Thymus (tissue), 11 donors: ENCODE measurements around the gene VPS39. TPM values are rescaled to one million over a fixed set of nuclear protein-coding genes. Genes with fewer than 3 reads are reported as not detected.

Experiments used
- DNase-seq, 9 donors: peaks; one replicate each; pipeline ENCODE4 v3.0.0-alpha.2; 2013; ENCODE audit warnings: low spot score in 9 of 9, low read depth in 6 of 9, missing footprints in 1 of 9
- H3K27ac ChIP-seq, 2 donors: one replicate each; pipeline ENCODE4 v1.5.1; 2013; ENCODE audit warnings: control low read depth in 1 of 2, low read depth in 1 of 2, low read length in 1 of 2, mild to moderate bottlenecking in 1 of 2, moderate library complexity in 1 of 2
- H3K27me3 ChIP-seq, 2 donors: one replicate each; pipeline ENCODE4 v1.5.1; 2013; ENCODE audit warnings: low read length in 1 of 2; ENCODE audit not compliant: control insufficient read depth in 2 of 2, insufficient read depth in 1 of 2
- H3K36me3 ChIP-seq, 2 donors: one replicate each; pipeline ENCODE4 v1.5.1; 2013; ENCODE audit warnings: low read length in 1 of 2, mild to moderate bottlenecking in 1 of 2, moderate library complexity in 1 of 2; ENCODE audit not compliant: control insufficient read depth in 2 of 2, insufficient read depth in 2 of 2
- H3K4me1 ChIP-seq, 2 donors: one replicate each; pipeline ENCODE4 v1.5.1; 2013; ENCODE audit warnings: low read length in 2 of 2; ENCODE audit not compliant: control insufficient read depth in 2 of 2, insufficient read depth in 2 of 2
- H3K4me3 ChIP-seq, 2 donors: one replicate each; pipeline ENCODE4 v1.5.1; 2013; ENCODE audit warnings: low read length in 2 of 2, control low read depth in 1 of 2, mild to moderate bottlenecking in 1 of 2
- H3K9me3 ChIP-seq, 2 donors: one replicate each; pipeline ENCODE4 v1.5.1; 2013; ENCODE audit warnings: low read length in 1 of 2, mild to moderate bottlenecking in 1 of 2; ENCODE audit not compliant: control insufficient read depth in 2 of 2, insufficient read depth in 1 of 2
- WGBS: extraction: QIAGEN DNeasy Blood & Tissue Kit; methylation state at CpG from one replicate; pipeline ENCODE4 v1.1.7; 2013; 5-methylcytosine and 5-hydroxymethylcytosine counted together
- polyA plus RNA-seq: library from polyadenylated mRNA; stranded (reverse); fragments of 200-250 nt; gene quantifications from one replicate; pipeline ENCODE4 v1.2.3, GENCODE V29; 2013
- total RNA-seq: library from RNA; stranded (reverse); fragments of 120-200 nt; gene quantifications from one replicate; pipeline ENCODE4 v1.2.4, GENCODE V29; 2013
- donor health status: healthy.

The VPS39 gene
- total and polyA plus RNA-seq, 2 donors: 31.5 to 53.1 TPM

DNA sequence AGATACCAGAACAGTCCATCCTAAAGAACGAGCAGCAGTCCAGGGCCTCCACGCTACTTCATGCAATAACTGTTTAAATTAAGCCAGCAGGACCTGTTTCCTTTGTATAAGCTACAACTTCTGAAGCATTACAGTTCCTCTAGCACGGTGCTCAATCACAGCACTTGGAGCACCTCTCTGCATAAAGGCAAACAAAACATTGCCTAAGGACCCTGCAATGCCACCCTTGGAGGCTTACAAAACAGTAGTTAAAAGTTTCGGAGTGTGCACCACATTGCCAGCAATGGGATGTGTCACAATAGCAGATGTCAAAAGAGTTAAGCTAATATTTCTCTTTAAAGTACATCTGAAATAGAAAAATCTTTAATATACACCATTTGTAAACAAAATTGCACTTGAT lies 2.6 kb upstream of the VPS39 start:
- WGBS: 97% methylated on average over 4 of the region's 4 CpGs
- Histone ChIP-seq H3K4me3 (no peak overlapping the region), H3K9me3 (peaks cover 0 to 4% of the 10 kb centered on the region in 2 donors), H3K4me1 (peaks cover 11 to 16% of the 10 kb centered on the region in 2 donors), H3K27ac (no peak overlapping the region), H3K36me3 (peaks cover 22 to 30% of the 10 kb centered on the region in 2 donors), H3K27me3 (no peaks in the 10 kb centered on the region)
- DNase-seq: no peak

DNA sequence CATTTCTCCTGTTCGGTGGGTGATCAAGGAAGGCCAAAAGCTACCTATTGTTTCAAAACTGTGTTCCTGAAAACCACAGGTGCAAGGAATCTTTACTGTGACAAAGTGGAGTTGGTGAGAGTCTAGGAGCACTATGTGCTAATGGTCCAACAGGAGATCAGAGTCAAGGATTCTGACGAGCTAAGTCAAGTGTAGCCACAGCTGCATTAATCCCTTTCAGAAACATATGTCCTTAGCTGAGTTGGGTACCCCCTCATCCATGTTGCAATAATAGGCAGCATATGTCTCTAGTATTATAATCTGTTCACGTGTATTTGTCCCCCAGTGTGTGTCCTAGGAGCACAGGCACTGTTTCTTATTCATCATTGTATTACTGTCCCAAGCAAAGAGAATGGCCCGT lies 1.7 kb downstream of the VPS39 start:
- Histone ChIP-seq H3K27ac (no peak overlapping the region), H3K27me3 (no peaks in the 10 kb centered on the region), H3K9me3 (peaks cover 0 to 4% of the 10 kb centered on the region in 2 donors), H3K4me3 (no peak overlapping the region), H3K4me1 (peaks cover 11 to 16% of the 10 kb centered on the region in 2 donors), H3K36me3 (peaks cover 12 to 13% of the 10 kb centered on the region in 2 donors)
- WGBS: 96% methylated on average over 4 of the region's 4 CpGs
- DNase-seq: no peak

DNA sequence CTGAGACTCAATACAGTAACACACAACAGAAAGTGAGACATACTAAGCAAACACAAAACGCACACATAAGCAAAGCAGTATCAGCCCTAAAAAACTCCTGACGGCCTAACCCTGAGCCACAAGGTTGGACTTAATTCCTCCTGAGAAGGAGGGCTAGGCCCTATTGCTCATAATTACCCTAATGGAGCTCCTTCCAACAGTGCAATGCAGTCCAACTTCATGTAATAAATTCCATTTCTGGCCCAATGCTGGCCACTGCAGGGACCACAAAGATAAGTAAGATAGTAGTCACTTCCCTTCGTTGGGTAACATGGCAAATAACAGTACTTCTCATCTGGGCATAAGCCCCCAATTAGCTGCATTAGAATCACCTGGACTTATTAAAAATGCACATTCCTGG lies 4.2 kb downstream of the VPS39 start:
- 96% methylated on average over 3 of the region's 3 CpGs for WGBS

DNA sequence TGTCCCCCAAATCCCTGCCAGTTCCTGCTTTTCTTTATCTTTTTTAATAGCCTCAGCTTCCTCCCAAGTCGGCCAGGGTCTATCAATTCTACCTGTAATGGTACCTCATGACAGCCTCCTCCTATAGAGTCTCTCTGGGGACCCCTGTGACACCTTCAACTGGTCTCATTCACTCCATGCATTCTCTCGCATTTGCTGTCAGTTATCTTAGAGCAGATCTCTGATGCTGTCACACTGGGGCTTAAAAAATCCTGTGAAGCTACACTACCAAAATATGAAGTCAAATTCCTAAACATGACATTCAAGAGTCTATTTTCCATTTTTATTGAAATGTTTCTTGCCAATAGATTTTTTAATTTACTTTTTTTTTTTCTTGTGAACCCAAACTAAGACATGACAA lies 5.5 kb downstream of the VPS39 start:
- H3K9me3 ChIP-seq: no peaks in the 10 kb centered on the region
- 71% methylated on average over 2 of the region's 2 CpGs for WGBS
- H3K27me3 ChIP-seq: no peaks in the 10 kb centered on the region
- H3K4me3 ChIP-seq: no peak overlapping the region
- peaks cover 5 to 13% of the 10 kb centered on the region in 2 donors for H3K4me1 ChIP-seq
- peaks cover 9 to 14% of the 10 kb centered on the region in 2 donors for H3K36me3 ChIP-seq
- no peak for DNase-seq
- H3K27ac ChIP-seq: no peak overlapping the region

More for the DNA sequence above, 4.2 kb downstream of the VPS39 start:
- Histone ChIP-seq H3K4me3 (no peak overlapping the region), H3K36me3 (peaks cover 3 to 9% of the 10 kb centered on the region in 2 donors), H3K9me3 (peaks cover 0 to 4% of the 10 kb centered on the region in 2 donors), H3K27me3 (no peaks in the 10 kb centered on the region), H3K4me1 (peaks cover 11 to 16% of the 10 kb centered on the region in 2 donors), H3K27ac (no peak overlapping the region)
- DNase-seq: no peak

DNA sequence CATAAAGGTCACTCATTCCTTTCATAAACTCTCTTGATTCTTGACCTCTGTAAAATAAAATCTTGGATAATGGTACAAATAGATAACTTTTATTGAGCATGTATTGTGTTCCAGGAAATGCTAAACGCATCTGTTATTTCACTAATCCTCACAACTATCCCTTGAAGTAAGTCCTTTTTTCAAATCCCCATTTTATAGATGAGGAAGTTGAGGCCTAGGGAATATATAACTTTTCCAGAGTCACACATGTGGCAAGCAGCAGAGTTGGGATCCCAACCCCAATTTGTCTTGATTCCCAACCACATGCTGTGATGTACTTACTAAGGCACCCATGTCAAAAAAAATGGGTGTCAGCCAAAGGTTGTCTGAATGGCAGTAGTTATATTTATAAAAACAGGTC lies 6.3 kb downstream of the VPS39 start:
- H3K36me3 ChIP-seq: peaks cover 14 to 16% of the 10 kb centered on the region in 2 donors
- WGBS: 99% methylated on average over 1 of the region's 1 CpG

DNA sequence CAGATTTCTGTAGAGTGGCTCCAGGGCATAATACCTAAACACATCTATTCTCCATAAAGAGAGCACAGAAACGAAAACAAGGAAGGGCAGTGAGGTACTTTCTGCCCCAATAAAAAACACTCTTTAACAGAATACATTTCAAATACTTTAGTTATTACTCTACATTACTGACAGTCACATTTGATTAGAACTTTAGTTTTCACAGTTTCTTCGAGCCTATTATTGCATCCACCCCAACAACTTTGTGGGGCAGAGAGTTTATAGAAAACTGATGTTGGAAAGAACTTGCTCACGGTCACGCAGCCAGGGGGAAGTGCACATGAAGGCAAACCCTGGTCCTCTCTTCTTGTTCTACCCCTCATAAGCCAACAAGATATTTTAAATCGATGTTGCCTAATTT lies 9.0 kb downstream of the VPS39 start:
- Histone ChIP-seq H3K27ac (no peak overlapping the region), H3K4me1 (no peaks in the 10 kb centered on the region), H3K9me3 (no peaks in the 10 kb centered on the region), H3K4me3 (no peak overlapping the region), H3K27me3 (no peaks in the 10 kb centered on the region), H3K36me3 (peaks cover 14 to 18% of the 10 kb centered on the region in 2 donors)
- WGBS: 98% methylated on average over 5 of the region's 5 CpGs
- no peak for DNase-seq

More for the DNA sequence above, 6.3 kb downstream of the VPS39 start:
- no peaks in the 10 kb centered on the region for H3K9me3 ChIP-seq
- H3K4me3 ChIP-seq: no peak overlapping the region
- H3K27ac ChIP-seq: no peak overlapping the region
- no peaks in the 10 kb centered on the region for H3K27me3 ChIP-seq
- H3K4me1 ChIP-seq: peaks cover 0 to 6% of the 10 kb centered on the region in 2 donors
- DNase-seq: no peak

DNA sequence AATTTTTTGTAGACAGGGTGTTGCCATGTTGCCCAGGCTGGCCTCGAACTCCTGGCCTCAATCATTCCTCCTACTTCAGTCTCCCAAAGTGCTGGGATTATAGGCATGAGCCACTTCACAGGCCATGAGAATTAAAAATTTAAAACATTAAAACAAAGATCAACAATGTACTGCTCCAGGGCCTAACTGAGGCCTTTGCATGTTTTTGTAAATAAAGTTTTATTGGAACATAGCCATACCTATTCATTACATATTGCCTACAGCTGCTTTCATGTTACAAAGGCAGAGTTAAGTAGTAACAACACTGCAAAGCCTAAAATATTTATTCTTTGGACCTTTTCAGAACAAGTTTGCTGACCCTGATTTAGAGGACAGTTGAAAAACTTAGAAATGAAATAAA lies 9.6 kb downstream of the VPS39 start:
- Histone ChIP-seq H3K4me1 (no peaks in the 10 kb centered on the region), H3K4me3 (no peak overlapping the region), H3K27me3 (no peaks in the 10 kb centered on the region), H3K9me3 (no peaks in the 10 kb centered on the region), H3K27ac (no peak overlapping the region), H3K36me3 (peaks cover 14 to 18% of the 10 kb centered on the region in 2 donors)
- WGBS: 100% methylated on average over 1 of the region's 1 CpG
- DNase-seq: no peak

DNA sequence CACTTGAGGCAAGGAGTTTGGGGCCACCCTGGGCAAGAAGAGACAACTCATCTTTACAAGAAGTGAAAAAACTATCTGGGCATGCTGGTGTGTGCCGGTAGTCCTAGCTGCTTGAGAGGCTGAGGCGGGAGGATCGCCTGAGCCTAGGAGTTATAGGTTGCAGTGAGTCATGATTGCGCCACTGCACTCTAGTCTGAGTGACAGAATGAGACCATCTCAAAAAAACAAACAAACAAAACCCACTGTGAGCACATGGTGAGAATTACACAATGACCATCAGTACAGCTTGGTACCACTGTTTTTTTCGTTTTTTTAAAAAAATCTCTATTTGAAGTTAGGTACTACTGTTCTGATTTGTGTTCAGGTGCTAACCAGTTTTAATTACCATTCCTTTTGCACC lies 13.6 kb downstream of the VPS39 start:
- no peaks in the 10 kb centered on the region for H3K27me3 ChIP-seq
- 96% methylated on average over 5 of the region's 5 CpGs for WGBS
- DNase-seq: no peak
- no peak overlapping the region for H3K27ac ChIP-seq
- no peak overlapping the region for H3K4me3 ChIP-seq
- peaks cover 0 to 2% of the 10 kb centered on the region in 2 donors for H3K4me1 ChIP-seq
- no peaks in the 10 kb centered on the region for H3K9me3 ChIP-seq
- peaks cover 27 to 48% of the 10 kb centered on the region in 2 donors for H3K36me3 ChIP-seq

DNA sequence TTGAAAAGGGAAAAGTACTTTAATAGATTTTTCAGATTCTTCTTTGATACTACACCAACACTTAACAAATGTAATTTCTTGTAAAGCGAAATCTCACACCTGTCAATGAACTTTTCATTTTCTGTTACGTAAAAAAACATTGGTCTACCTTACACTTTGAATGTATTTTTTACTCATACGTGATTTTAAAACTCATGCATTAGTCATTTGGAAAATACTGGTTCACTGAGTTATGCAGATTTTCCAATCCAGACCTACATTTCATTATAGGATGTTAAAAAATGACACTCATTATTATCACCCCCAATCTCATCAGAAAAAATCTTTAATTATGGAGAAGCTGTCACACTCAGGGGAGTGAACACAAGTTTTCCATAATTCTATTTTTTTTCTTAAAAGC lies 14.7 kb downstream of the VPS39 start:
- H3K36me3 ChIP-seq: peaks cover 27 to 49% of the 10 kb centered on the region in 2 donors
- H3K9me3 ChIP-seq: no peaks in the 10 kb centered on the region
- H3K27ac ChIP-seq: no peak overlapping the region
- no peak overlapping the region for H3K4me3 ChIP-seq
- H3K4me1 ChIP-seq: peaks cover 0 to 2% of the 10 kb centered on the region in 2 donors
- 95% methylated on average over 3 of the region's 3 CpGs for WGBS
- no peaks in the 10 kb centered on the region for H3K27me3 ChIP-seq
- no peak for DNase-seq
